Measurements from ENCODE around the gene TMEM74B. TPM values are rescaled to one million over a fixed set of nuclear protein-coding genes. Genes with fewer than 3 reads are reported as not detected.
A peak's percentile ranks its signal among the peaks of the same experiment; 100 is the strongest.

The TMEM74B gene
- total RNA-seq, 4 donors from 2014 or later, result 0.44 to 12.4 (median 1.8) TPM

- WGBS, 2 donors, result 86 to 88% methylated on average over 5 of the region's 5 CpGs
Measured at GRCh38 chr20:1146957-1147356, 37.8 kb downstream of the TMEM74B start.

GRCh38 chr20:1144401-1145172 lies 40.2 kb downstream of the TMEM74B start:
- Histone ChIP-seq H3K4me3 (no peak overlapping the region), H3K27me3 (no peaks in the 10 kb centered on the region), H3K27ac (peak overlapping the region in 2 of 4 donors; percentile 58 to 68), H3K36me3 (peaks cover 0 to 55% (median 6%) of the 10 kb centered on the region in 3 donors), H3K4me1 (peaks cover 0 to 24% (median 9%) of the 10 kb centered on the region in 4 donors), H3K9me3 (no peaks in the 10 kb centered on the region)
- TF ChIP-seq EP300 (IDR thresholded peaks at IDR 0.05) (no peak), POLR2A (IDR thresholded peaks at IDR 0.05) (no peak), CTCF (IDR thresholded peaks at IDR 0.05) (no peak)
- 41 to 50% methylated on average over 10 of the region's 10 CpGs for WGBS, 2 donors
- no peak for DNase-seq (ENCODE audit: low spot score in 2 of 2)

More at GRCh38 chr20:1146957-1147356, 37.8 kb downstream of the TMEM74B start:
- no peak overlapping the region for H3K27ac ChIP-seq
- TF ChIP-seq EP300 (IDR thresholded peaks at IDR 0.05), result no peak
- TF ChIP-seq POLR2A (IDR thresholded peaks at IDR 0.05), result no peak
- no peak for DNase-seq (ENCODE audit: low spot score in 2 of 2)
- H3K4me1 ChIP-seq, result peaks cover 0 to 24% (median 9%) of the 10 kb centered on the region in 4 donors
- H3K36me3 ChIP-seq, result peaks cover 0 to 40% (median 0%) of the 10 kb centered on the region in 3 donors
- no peak overlapping the region for H3K4me3 ChIP-seq
- no peaks in the 10 kb centered on the region for H3K9me3 ChIP-seq
- no peaks in the 10 kb centered on the region for H3K27me3 ChIP-seq

GRCh38 chr20:1137236-1137635 lies 47.5 kb downstream of the TMEM74B start:
- no peaks in the 10 kb centered on the region for H3K27me3 ChIP-seq
- H3K27ac ChIP-seq, result no peak overlapping the region
- peaks cover 0 to 86% (median 22%) of the 10 kb centered on the region in 3 donors for H3K36me3 ChIP-seq
- 71 to 72% methylated on average over 4 of the region's 4 CpGs for whole genome bisulfite sequencing, 2 donors
- TF ChIP-seq POLR2A (IDR thresholded peaks at IDR 0.05) (no peak), EP300 (IDR thresholded peaks at IDR 0.05) (no peak), CTCF (IDR thresholded peaks at IDR 0.05) (no peak)
- H3K4me3 ChIP-seq, result no peak overlapping the region
- H3K4me1 ChIP-seq, result no peaks in the 10 kb centered on the region
- no peaks in the 10 kb centered on the region for H3K9me3 ChIP-seq
- no peak for DNase-seq (ENCODE audit: low spot score in 2 of 2)

- peaks cover 0 to 8% (median 0%) of the 10 kb centered on the region in 4 donors for H3K4me1 ChIP-seq
- TF ChIP-seq POLR2A (IDR thresholded peaks at IDR 0.05) (no peak), CTCF (IDR thresholded peaks at IDR 0.05) (no peak), EP300 (IDR thresholded peaks at IDR 0.05) (no peak)
- H3K4me3 ChIP-seq, result no peak overlapping the region
- H3K27ac ChIP-seq, result no peak overlapping the region
- peaks cover 0 to 87% (median 18%) of the 10 kb centered on the region in 3 donors for H3K36me3 ChIP-seq
- H3K27me3 ChIP-seq, result no peaks in the 10 kb centered on the region
- DNase-seq (ENCODE audit: low spot score in 2 of 2), result no peak
- 95% methylated on average over 10 to 12 of the region's 12 CpGs for WGBS, 2 donors
- H3K9me3 ChIP-seq, result no peaks in the 10 kb centered on the region
Measured at GRCh38 chr20:1134836-1135235, 49.9 kb downstream of the TMEM74B start.

- TF ChIP-seq CTCF (IDR thresholded peaks at IDR 0.05) (no peak), EP300 (IDR thresholded peaks at IDR 0.05) (no peak), POLR2A (IDR thresholded peaks at IDR 0.05) (no peak)
- no peaks in the 10 kb centered on the region for H3K9me3 ChIP-seq
- H3K27ac ChIP-seq, result no peak overlapping the region
- no peak for DNase-seq (ENCODE audit: low spot score in 2 of 2)
- H3K4me1 ChIP-seq, result peaks cover 0 to 8% (median 0%) of the 10 kb centered on the region in 4 donors
- H3K27me3 ChIP-seq, result no peaks in the 10 kb centered on the region
- 68 to 88% methylated on average over 2 of the region's 2 CpGs for WGBS, 2 donors
- H3K4me3 ChIP-seq, result no peak overlapping the region
- peaks cover 0 to 88% (median 18%) of the 10 kb centered on the region in 3 donors for H3K36me3 ChIP-seq
Measured at GRCh38 chr20:1134355-1134754, 50.4 kb downstream of the TMEM74B start.
